PFSK-1 (cell line): ENCODE results near the gene MKNK1.

Experiments
- POLR2AphosphoS5 ChIP-seq: IDR thresholded peaks from 2 replicates; pipeline ENCODE4 v1.6.1; 2012; ENCODE audit warnings: low read depth, mild to moderate bottlenecking, control low read depth, low read length, moderate library complexity
- SIN3A ChIP-seq: IDR thresholded peaks from 2 replicates; pipeline ENCODE4 v1.6.1; 2012; ENCODE audit warnings: mild to moderate bottlenecking, low read length, moderate library complexity, borderline replicate concordance; ENCODE audit not compliant: insufficient read depth
- TAF1 ChIP-seq: IDR thresholded peaks from 2 replicates; pipeline ENCODE4 v1.6.1; 2012; ENCODE audit warnings: low read length, control low read depth, borderline replicate concordance; ENCODE audit not compliant: insufficient read depth
- TF ChIP-seq, protein P1 (sequence below), 2 experiments: IDR thresholded peaks; 2 replicates each; pipeline versions ENCODE4 v1.6.1 to v1.8.0; 2011 to 2012; ENCODE audit warnings: low read depth in 2 of 2, low read length in 2 of 2, control low read depth in 1 of 2, inconsistent platforms in 1 of 2, mild to moderate bottlenecking in 1 of 2, moderate library complexity in 1 of 2; ENCODE audit not compliant: insufficient read depth in 1 of 2

DNA sequence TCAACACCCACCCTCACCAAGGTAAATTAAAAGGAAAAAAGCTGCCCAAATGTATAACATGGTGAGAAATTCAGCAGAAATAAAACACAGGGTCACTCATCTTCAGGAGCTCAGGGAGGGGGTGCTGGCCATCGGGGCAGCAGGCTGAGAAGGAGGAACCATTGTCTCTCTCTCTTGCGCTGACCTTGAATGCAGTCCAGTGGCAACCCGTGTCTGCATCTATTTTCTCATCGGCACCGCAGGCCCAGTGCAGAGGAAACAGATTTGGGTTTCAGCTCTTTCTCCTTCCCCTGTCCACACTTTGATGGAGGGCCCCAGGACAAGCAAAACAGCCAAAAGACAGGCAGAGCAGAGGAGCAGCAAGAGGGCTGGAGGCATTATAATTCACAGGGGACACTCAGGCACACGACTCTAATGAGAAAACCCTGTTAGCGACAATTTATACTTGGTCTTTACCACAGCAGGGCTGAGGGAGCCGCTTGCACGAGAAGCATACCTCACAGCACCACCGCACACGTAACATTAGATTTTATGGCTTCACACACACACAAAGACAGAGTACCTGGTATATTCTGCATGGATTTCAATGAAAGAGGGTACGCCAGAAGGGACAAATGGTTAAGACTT, 18.6 kb downstream of the MKNK1 start:
- no peak for TF ChIP-seq POLR2AphosphoS5
- TF ChIP-seq, protein P1, sequence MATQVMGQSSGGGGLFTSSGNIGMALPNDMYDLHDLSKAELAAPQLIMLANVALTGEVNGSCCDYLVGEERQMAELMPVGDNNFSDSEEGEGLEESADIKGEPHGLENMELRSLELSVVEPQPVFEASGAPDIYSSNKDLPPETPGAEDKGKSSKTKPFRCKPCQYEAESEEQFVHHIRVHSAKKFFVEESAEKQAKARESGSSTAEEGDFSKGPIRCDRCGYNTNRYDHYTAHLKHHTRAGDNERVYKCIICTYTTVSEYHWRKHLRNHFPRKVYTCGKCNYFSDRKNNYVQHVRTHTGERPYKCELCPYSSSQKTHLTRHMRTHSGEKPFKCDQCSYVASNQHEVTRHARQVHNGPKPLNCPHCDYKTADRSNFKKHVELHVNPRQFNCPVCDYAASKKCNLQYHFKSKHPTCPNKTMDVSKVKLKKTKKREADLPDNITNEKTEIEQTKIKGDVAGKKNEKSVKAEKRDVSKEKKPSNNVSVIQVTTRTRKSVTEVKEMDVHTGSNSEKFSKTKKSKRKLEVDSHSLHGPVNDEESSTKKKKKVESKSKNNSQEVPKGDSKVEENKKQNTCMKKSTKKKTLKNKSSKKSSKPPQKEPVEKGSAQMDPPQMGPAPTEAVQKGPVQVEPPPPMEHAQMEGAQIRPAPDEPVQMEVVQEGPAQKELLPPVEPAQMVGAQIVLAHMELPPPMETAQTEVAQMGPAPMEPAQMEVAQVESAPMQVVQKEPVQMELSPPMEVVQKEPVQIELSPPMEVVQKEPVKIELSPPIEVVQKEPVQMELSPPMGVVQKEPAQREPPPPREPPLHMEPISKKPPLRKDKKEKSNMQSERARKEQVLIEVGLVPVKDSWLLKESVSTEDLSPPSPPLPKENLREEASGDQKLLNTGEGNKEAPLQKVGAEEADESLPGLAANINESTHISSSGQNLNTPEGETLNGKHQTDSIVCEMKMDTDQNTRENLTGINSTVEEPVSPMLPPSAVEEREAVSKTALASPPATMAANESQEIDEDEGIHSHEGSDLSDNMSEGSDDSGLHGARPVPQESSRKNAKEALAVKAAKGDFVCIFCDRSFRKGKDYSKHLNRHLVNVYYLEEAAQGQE (IDR thresholded peaks at IDR 0.05; ENCODE audit: insufficient read depth in 1 of 2, low read depth in 2 of 2, low read length in 2 of 2): no peak
- TF ChIP-seq TAF1: no peak
- no peak for TF ChIP-seq SIN3A
